Right lobe of liver (tissue), 6 donors: ENCODE data around the gene NPIPB6. TPM values are rescaled to one million over a fixed set of nuclear protein-coding genes. Genes with fewer than 3 reads are reported as not detected.

ENCODE experiments used
- ATAC-seq, 4 donors: fragments of 200-7000 bp; cut with Tn5 transposase; one replicate each; pipeline ENCODE4 v1.9.1; 2020; ENCODE audit warnings: mild to moderate bottlenecking in 4 of 4, moderate library complexity in 4 of 4
- DNase-seq, 3 donors: peaks; one replicate each; pipeline ENCODE4 v3.0.0-alpha.2; 2020
- H3K27ac ChIP-seq, 3 donors: fragments of 200-600 bp; one replicate each; pipeline ENCODE4 v1.8.0; 2022
- H3K27me3 ChIP-seq, 2 donors: fragments of 200-600 bp; one replicate each; pipeline ENCODE4 v1.8.0; 2022
- H3K36me3 ChIP-seq, 4 donors: fragments of 200-600 bp; sonication (generic) in 1 of 4; one replicate each; pipeline versions ENCODE4 v1.5.1 to v1.8.0; 2017 to 2022; ENCODE audit warnings: control low read depth in 1 of 4
- H3K4me1 ChIP-seq, 4 donors: fragments of 200-600 bp; sonication (generic) in 1 of 4; one replicate each; pipeline versions ENCODE4 v1.5.1 to v1.8.0; 2017 to 2022; ENCODE audit warnings: control low read depth in 1 of 4
- H3K4me3 ChIP-seq, 3 donors: fragments of 200-600 bp; one replicate each; pipeline ENCODE4 v1.8.0; 2022
- H3K9me3 ChIP-seq, 4 donors: fragments of 200-600 bp; sonication (generic) in 1 of 4; one replicate each; pipeline versions ENCODE4 v1.5.1 to v1.8.0; 2017 to 2022; ENCODE audit warnings: control low read depth in 1 of 4
- POLR2A ChIP-seq: fragments of 450-650 bp; IDR thresholded peaks from one replicate; pipeline ENCODE4 v1.6.1; 2017; ENCODE audit warnings: antibody characterized with exemption, mild to moderate bottlenecking
- WGBS: methylation state at CpG from one replicate; pipeline ENCODE4 v1.1.6; 2018; ENCODE audit warnings: low coverage, low lambda C conversion rate; ENCODE audit not compliant: insufficient coverage; ENCODE audit errors: missing lambda C conversion rate; 5-methylcytosine and 5-hydroxymethylcytosine counted together
- intact Hi-C, 2 donors: fragments of 100-400 bp; cut with DNase I; formaldehyde crosslinking; loops; one replicate each; pipeline versions ENCODE4 v1.11.2 to v1.14.1; 2022
- total RNA-seq, 6 experiments: library from RNA; depleted of rRNA in 2 of 6; stranded (reverse); fragments of >200 nt in 2 of 6; fragmentation: NEBNext Ultra II Directional in 3 of 6; extraction: Animal tissue kit (Norgen Biotek cat#: 25700) in 3 of 6; gene quantifications; one replicate each; pipeline versions ENCODE4 v1.1.0 to v1.2.4, GENCODE V29; 2016 to 2023
- TF ChIP-seq, protein P1 (sequence below), 4 donors: fragments of 200-600 bp in 3 of 4; fragments of 450-650 bp in 1 of 4; IDR thresholded peaks; one replicate each; pipeline versions ENCODE4 v1.5.1 to v1.8.0; 2016 to 2022; ENCODE audit warnings: antibody characterized with exemption in 4 of 4, mild to moderate bottlenecking in 2 of 4
- donor health status: DM: no; HTN: yes; CAD: no.
- donor health status: DM: no; HTN: no; CAD: no.
- donor health status: DM: no; HTN: no; CAD: no.
- donor health status: DM: no; HTN: yes; CAD: no.
- donor health status: DM: no; HTN: yes; CAD: no.

The NPIPB6 gene
- total RNA-seq, 6 experiments from 2014 or later: 0.47 to 2.4 (median 0.72) TPM; not detected in 2

DNA sequence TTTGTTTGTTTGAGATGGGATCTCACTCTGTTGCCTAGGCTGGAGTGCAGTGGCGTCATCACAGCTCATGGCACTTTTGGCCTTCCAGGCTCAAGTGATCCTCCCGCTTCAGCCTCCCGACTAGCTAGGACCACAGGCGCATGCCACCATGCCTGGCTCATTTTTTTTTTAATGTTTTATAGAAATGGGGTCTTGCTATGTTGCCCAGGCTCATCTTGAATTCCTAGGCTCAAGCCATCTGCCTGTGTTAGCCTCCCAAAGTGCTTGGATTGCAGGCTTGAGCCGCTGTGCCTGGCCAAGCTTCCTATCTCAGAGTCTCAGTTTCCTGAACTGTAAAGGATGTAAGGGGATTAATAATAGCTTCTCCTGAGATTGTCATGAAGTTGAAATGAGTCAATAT lies 63.0 kb downstream of the NPIPB6 start:
- no peaks in the 10 kb centered on the region for H3K9me3 ChIP-seq
- no peak overlapping the region for H3K27ac ChIP-seq
- no peak for ATAC-seq
- no peaks in the 10 kb centered on the region for H3K27me3 ChIP-seq
- no peaks in the 10 kb centered on the region for H3K4me1 ChIP-seq
- intact Hi-C loops: no loop called here
- H3K4me3 ChIP-seq: no peak overlapping the region
- 85% methylated on average over 4 of the region's 5 CpGs for WGBS
- H3K36me3 ChIP-seq: no peaks in the 10 kb centered on the region
- DNase-seq: no peak
- TF ChIP-seq, protein P1, sequence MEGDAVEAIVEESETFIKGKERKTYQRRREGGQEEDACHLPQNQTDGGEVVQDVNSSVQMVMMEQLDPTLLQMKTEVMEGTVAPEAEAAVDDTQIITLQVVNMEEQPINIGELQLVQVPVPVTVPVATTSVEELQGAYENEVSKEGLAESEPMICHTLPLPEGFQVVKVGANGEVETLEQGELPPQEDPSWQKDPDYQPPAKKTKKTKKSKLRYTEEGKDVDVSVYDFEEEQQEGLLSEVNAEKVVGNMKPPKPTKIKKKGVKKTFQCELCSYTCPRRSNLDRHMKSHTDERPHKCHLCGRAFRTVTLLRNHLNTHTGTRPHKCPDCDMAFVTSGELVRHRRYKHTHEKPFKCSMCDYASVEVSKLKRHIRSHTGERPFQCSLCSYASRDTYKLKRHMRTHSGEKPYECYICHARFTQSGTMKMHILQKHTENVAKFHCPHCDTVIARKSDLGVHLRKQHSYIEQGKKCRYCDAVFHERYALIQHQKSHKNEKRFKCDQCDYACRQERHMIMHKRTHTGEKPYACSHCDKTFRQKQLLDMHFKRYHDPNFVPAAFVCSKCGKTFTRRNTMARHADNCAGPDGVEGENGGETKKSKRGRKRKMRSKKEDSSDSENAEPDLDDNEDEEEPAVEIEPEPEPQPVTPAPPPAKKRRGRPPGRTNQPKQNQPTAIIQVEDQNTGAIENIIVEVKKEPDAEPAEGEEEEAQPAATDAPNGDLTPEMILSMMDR (IDR thresholded peaks at IDR 0.05): no peak
- no peak for TF ChIP-seq POLR2A

DNA sequence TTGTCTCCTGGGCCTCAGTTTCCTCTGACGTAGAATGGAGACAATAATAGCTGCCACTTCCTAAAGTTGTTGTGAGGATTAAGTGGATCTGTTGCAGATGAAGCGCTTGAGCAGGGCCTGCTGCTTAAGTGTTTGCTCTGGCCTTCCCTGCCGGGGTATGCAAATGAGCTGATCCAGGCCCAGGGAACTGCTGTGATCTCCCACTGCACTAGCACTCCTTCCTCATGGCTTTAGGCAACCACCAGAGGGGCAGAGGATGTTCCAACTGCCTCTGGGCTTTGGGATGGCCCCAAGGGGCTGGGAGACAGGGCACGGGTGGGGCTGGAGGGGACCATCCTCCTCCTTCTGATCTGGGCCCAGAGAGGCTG lies 64.8 kb downstream of the NPIPB6 start:
- Histone ChIP-seq H3K36me3 (no peaks in the 10 kb centered on the region), H3K27me3 (no peaks in the 10 kb centered on the region), H3K9me3 (no peaks in the 10 kb centered on the region), H3K4me3 (no peak overlapping the region), H3K4me1 (no peaks in the 10 kb centered on the region), H3K27ac (no peak overlapping the region)
- intact Hi-C loops: no loop called here
- ATAC-seq: no peak
- no peak for DNase-seq
- TF ChIP-seq, protein P1 (IDR thresholded peaks at IDR 0.05): no peak
- no peak for TF ChIP-seq POLR2A
- WGBS: 100% methylated on average over 1 of the region's 4 CpGs

DNA sequence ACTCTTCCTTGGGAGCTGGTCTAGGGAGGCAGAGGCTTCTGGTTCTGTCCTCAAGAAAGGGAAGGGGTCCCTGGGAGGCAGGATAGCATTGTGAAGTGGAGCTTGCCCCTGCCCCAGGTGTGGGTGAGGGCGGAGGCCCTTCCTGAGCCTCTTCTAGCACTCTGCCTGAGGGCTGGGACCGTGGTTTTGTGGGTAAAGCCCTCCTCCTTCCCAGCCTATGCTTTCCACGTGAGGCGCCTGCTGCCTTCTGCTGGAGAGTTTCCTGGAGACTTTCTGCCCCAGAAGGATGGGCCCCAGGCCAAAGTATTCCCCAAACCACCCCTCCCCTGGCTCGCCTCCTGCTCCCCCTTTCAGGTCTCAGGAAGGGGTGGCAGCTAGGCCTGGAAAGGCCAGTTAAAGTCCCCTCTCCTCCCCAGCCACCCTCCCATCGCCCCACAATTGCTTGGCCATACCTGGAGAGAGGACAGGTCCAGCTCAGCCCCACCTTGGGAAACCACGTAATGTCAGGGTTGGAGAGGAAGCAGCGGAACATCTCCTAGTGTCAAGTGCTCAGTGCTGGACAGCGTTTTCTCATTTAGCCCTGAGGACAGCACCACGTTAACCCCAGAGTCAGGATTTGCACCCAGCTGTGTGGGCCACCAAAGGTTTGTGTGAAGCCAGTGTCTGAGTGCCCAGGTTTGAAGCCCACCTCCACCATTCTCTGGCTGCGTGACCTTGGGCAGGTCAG lies 65.4 kb downstream of the NPIPB6 start:
- H3K4me1 ChIP-seq: peaks cover 0 to 3% (median 0%) of the 10 kb centered on the region in 4 donors
- H3K27ac ChIP-seq: no peak overlapping the region
- TF ChIP-seq, protein P1 (IDR thresholded peaks at IDR 0.05): no peak
- TF ChIP-seq POLR2A: no peak
- intact Hi-C loops: no loop called here
- no peaks in the 10 kb centered on the region for H3K9me3 ChIP-seq
- no peaks in the 10 kb centered on the region for H3K36me3 ChIP-seq
- 67% methylated on average over 2 of the region's 11 CpGs for WGBS
- ATAC-seq (no peak), DNase-seq (no peak)
- H3K27me3 ChIP-seq: no peaks in the 10 kb centered on the region
- no peak overlapping the region for H3K4me3 ChIP-seq

DNA sequence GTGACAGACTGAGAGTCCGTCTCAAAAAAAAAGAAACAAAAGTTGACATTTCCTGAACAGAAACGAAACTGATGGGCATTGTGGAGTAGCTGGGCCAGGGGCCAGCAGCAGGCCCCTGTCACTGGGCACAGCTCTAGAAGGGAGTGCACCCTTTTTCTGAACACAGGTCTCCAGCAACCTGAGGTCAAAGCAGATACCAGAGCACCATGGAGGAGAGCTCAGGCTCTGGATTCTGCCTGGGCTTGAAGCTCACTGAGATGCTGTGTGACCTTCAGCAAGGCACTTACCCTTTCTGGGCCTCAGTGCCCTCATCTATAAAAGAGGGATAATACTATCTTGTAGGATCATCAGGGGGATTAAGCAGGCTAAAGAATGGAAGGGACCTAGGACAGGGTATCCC lies 66.0 kb downstream of the NPIPB6 start:
- H3K27me3 ChIP-seq: no peaks in the 10 kb centered on the region
- no peak overlapping the region for H3K27ac ChIP-seq
- no peak overlapping the region for H3K4me3 ChIP-seq
- TF ChIP-seq POLR2A: no peak
- TF ChIP-seq, protein P1 (IDR thresholded peaks at IDR 0.05): no peak
- intact Hi-C loops: no loop called here
- H3K36me3 ChIP-seq: no peaks in the 10 kb centered on the region
- ATAC-seq (no peak), DNase-seq (no peak)
- no peaks in the 10 kb centered on the region for H3K9me3 ChIP-seq
- H3K4me1 ChIP-seq: peaks cover 0 to 4% (median 0%) of the 10 kb centered on the region in 4 donors
- WGBS: 33% methylated on average over 2 of the region's 2 CpGs
